Measurements from ENCODE around the gene CLECL1. TPM values are rescaled to one million over a fixed set of nuclear protein-coding genes. Genes with fewer than 3 reads are reported as not detected.

The CLECL1 gene
- total RNA-seq, 1 donor from 2014 or later, result not detected

DNA sequence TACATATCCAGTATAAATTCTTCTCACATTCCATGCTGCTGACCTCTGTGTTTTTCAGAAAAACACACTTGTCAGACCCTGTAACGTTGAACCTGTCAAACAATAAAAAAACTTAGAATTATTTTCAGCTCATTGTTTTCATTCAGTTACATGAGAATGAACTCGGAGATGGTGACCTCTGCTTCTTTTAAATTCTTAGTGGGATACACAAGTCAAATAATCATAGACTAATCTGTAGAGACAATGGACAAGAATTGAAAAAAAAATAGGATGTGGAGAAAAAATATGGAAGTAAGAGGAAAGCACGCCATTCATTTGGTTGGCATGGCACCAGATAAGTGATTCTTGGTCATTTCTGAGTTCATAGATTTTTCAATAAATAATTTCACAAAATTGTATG, 20.6 kb upstream of the CLECL1 start:
- DNase-seq (ENCODE audit: low read depth), result no peak
- Histone ChIP-seq H4K20me1 (ENCODE audit: insufficient read depth, low read length) (no peaks in the 10 kb centered on the region), H3K4me2 (ENCODE audit: low read length) (no peak overlapping the region), H3K9ac (ENCODE audit: low read length) (no peak overlapping the region), H3K27me3 (ENCODE audit: insufficient read depth, low read length) (no peaks in the 10 kb centered on the region), H3K4me1 (ENCODE audit: insufficient read depth, low read length) (no peaks in the 10 kb centered on the region), H3K4me3 (ENCODE audit: insufficient read depth, low read depth, low read length) (no peak overlapping the region), H3K27ac (ENCODE audit: low read depth, low read length) (no peak overlapping the region), H3K36me3 (ENCODE audit: insufficient read depth, low read length) (no peaks in the 10 kb centered on the region), H3K9me3 (ENCODE audit: insufficient read depth, low read depth, low read length) (no peaks in the 10 kb centered on the region), H3K79me2 (ENCODE audit: insufficient read depth, low read length) (no peaks in the 10 kb centered on the region), H2AFZ (ENCODE audit: low read depth, low read length) (no peak overlapping the region)
- H3K27me3 Mint-ChIP-seq (ENCODE audit: low read depth, unreplicated experiment), result no peaks in the 10 kb centered on the region
- no peak overlapping the region for H3K4me3 Mint-ChIP-seq (ENCODE audit: unreplicated experiment)
- H3K4me1 Mint-ChIP-seq (ENCODE audit: low read depth, unreplicated experiment), result no peaks in the 10 kb centered on the region
- TF ChIP-seq EZH2 (IDR thresholded peaks at IDR 0.05; ENCODE audit: insufficient read depth, low read length), result no peak
- no peaks in the 10 kb centered on the region for H3K9me3 Mint-ChIP-seq (ENCODE audit: unreplicated experiment)
- no peak for FAIRE-seq
- no peak overlapping the region for H3K27ac Mint-ChIP-seq (ENCODE audit: unreplicated experiment)
- H3K36me3 Mint-ChIP-seq (ENCODE audit: low read depth, unreplicated experiment), result no peaks in the 10 kb centered on the region

DNA sequence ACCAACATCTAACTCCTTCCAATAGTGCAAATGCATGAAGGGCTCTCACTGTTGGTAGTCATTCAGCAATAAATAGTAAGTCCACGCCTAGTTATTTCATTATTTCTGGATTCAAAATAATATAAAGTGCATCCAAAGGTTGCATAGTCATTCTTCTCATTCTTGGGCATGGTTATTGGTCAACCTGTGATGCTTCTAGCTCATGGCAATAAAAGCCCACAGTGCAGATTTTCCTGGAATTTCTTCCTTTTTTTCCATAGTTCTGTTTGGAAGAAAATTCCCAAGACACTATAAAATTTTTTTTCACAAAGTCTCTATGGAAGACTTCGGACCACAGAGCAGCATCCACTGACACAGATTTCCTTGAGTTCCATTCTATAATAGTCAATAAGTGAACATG, 20.2 kb upstream of the CLECL1 start:
- Histone ChIP-seq H3K4me3 (ENCODE audit: insufficient read depth, low read depth, low read length) (no peak overlapping the region), H3K9ac (ENCODE audit: low read length) (no peak overlapping the region), H4K20me1 (ENCODE audit: insufficient read depth, low read length) (no peaks in the 10 kb centered on the region), H2AFZ (ENCODE audit: low read depth, low read length) (no peak overlapping the region), H3K9me3 (ENCODE audit: insufficient read depth, low read depth, low read length) (no peaks in the 10 kb centered on the region), H3K79me2 (ENCODE audit: insufficient read depth, low read length) (no peaks in the 10 kb centered on the region), H3K4me1 (ENCODE audit: insufficient read depth, low read length) (no peaks in the 10 kb centered on the region), H3K27ac (ENCODE audit: low read depth, low read length) (no peak overlapping the region), H3K4me2 (ENCODE audit: low read length) (no peak overlapping the region), H3K27me3 (ENCODE audit: insufficient read depth, low read length) (no peaks in the 10 kb centered on the region), H3K36me3 (ENCODE audit: insufficient read depth, low read length) (no peaks in the 10 kb centered on the region)
- FAIRE-seq, result no peak
- Mint-ChIP-seq H3K36me3 (ENCODE audit: low read depth, unreplicated experiment) (no peaks in the 10 kb centered on the region), H3K4me3 (ENCODE audit: unreplicated experiment) (no peak overlapping the region), H3K9me3 (ENCODE audit: unreplicated experiment) (no peaks in the 10 kb centered on the region), H3K27ac (ENCODE audit: unreplicated experiment) (no peak overlapping the region), H3K4me1 (ENCODE audit: low read depth, unreplicated experiment) (no peaks in the 10 kb centered on the region), H3K27me3 (ENCODE audit: low read depth, unreplicated experiment) (no peaks in the 10 kb centered on the region)
- no peak for DNase-seq (ENCODE audit: low read depth)
- TF ChIP-seq, protein P1, sequence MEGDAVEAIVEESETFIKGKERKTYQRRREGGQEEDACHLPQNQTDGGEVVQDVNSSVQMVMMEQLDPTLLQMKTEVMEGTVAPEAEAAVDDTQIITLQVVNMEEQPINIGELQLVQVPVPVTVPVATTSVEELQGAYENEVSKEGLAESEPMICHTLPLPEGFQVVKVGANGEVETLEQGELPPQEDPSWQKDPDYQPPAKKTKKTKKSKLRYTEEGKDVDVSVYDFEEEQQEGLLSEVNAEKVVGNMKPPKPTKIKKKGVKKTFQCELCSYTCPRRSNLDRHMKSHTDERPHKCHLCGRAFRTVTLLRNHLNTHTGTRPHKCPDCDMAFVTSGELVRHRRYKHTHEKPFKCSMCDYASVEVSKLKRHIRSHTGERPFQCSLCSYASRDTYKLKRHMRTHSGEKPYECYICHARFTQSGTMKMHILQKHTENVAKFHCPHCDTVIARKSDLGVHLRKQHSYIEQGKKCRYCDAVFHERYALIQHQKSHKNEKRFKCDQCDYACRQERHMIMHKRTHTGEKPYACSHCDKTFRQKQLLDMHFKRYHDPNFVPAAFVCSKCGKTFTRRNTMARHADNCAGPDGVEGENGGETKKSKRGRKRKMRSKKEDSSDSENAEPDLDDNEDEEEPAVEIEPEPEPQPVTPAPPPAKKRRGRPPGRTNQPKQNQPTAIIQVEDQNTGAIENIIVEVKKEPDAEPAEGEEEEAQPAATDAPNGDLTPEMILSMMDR (IDR thresholded peaks at IDR 0.05; ENCODE audit: insufficient read depth, low read depth, low read length), result no peak
- no peak for TF ChIP-seq EZH2 (IDR thresholded peaks at IDR 0.05; ENCODE audit: insufficient read depth, low read length)

DNA sequence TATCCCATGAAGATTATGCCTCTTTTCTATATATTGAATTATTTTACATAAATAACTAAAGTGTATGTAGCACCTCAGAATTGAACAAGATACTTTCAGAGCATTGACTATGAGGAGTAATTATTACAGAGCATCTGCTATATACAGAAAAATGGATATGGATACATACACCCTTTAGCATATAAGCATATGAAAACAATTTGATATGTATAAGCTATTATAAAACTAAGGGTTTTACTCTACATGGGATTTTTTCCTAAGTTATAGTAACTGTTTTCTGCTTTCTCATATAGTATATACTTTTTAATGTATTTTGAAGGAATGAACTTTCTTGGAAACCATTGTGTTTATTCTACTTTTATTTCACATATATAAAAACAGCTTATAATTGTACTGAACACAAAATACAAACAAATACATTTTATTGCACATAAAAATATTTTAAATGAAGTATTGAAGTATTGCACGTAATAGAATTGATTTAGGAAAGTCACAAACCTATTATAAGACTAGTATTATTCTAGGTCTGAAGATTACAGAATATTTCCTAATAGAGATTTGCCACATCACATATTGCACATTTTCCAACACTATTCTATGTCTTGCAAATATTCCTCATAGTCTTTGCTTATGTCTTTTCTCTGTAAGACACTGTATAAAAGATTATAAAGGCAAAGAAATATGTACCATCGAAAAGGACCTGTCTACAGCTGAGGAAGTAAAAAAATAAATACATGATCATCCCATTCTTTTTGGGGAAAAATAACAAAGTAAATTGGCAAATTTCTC, 19.4 kb upstream of the CLECL1 start:
- no peak overlapping the region for H3K27ac ChIP-seq (ENCODE audit: low read depth, low read length)
- TF ChIP-seq, protein P1 (IDR thresholded peaks at IDR 0.05; ENCODE audit: insufficient read depth, low read depth, low read length), result no peak
- TF ChIP-seq EZH2 (IDR thresholded peaks at IDR 0.05; ENCODE audit: insufficient read depth, low read length), result no peak
- H3K9me3 ChIP-seq (ENCODE audit: insufficient read depth, low read depth, low read length), result no peaks in the 10 kb centered on the region
- no peaks in the 10 kb centered on the region for H3K79me2 ChIP-seq (ENCODE audit: insufficient read depth, low read length)
- H3K4me2 ChIP-seq (ENCODE audit: low read length), result no peak overlapping the region
- no peak for DNase-seq (ENCODE audit: low read depth)
- no peaks in the 10 kb centered on the region for H3K4me1 Mint-ChIP-seq (ENCODE audit: low read depth, unreplicated experiment)
- H3K9ac ChIP-seq (ENCODE audit: low read length), result no peak overlapping the region
- no peak overlapping the region for H3K4me3 Mint-ChIP-seq (ENCODE audit: unreplicated experiment)
- no peak for FAIRE-seq
- no peaks in the 10 kb centered on the region for H4K20me1 ChIP-seq (ENCODE audit: insufficient read depth, low read length)
- no peaks in the 10 kb centered on the region for H3K27me3 Mint-ChIP-seq (ENCODE audit: low read depth, unreplicated experiment)
- no peaks in the 10 kb centered on the region for H3K9me3 Mint-ChIP-seq (ENCODE audit: unreplicated experiment)
- H3K27ac Mint-ChIP-seq (ENCODE audit: unreplicated experiment), result no peak overlapping the region
- H2AFZ ChIP-seq (ENCODE audit: low read depth, low read length), result no peak overlapping the region
- H3K4me1 ChIP-seq (ENCODE audit: insufficient read depth, low read length), result no peaks in the 10 kb centered on the region
- H3K36me3 ChIP-seq (ENCODE audit: insufficient read depth, low read length), result no peaks in the 10 kb centered on the region
- no peaks in the 10 kb centered on the region for H3K36me3 Mint-ChIP-seq (ENCODE audit: low read depth, unreplicated experiment)
- H3K4me3 ChIP-seq (ENCODE audit: insufficient read depth, low read depth, low read length), result no peak overlapping the region
- no peaks in the 10 kb centered on the region for H3K27me3 ChIP-seq (ENCODE audit: insufficient read depth, low read length)

Data from astrocyte (in vitro differentiated cells and primary cell).